HG03060 (cell line): Measurements from ENCODE around the gene EEF1AKMT1.
"Not testable (repeated sequence)": the region's sequence is repeated elsewhere in the genome, so short reads cannot be mapped to it uniquely, and the experiment has no call there.

Source experiments
- ATAC-seq: cut with Tn5 transposase; IDR thresholded peaks from one replicate; pipeline ENCODE4 v1.9.1; 2021; ENCODE audit warnings: low read depth, moderate number of reproducible peaks; ENCODE audit not compliant: unreplicated experiment

Gene EEF1AKMT1

DNA sequence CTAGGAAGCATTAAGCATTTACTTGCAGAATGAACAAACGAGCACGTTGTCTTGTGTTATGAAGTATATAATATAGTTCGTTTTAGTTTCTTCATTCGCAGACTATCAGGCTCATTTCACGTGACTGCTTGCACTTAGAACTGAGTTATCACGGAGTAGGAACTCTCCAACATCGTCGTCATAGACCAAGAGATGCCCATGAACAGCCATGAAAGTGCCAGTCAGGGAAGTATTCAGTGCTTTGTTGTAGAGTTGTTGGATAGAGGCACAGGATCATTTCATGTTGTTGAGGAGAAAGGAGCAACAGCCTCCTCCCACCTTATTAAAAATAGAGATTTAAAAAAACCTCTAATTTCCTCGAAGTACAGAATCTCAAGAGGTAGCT lies 71.2 kb downstream of the EEF1AKMT1 start:
- no peak for ATAC-seq

DNA sequence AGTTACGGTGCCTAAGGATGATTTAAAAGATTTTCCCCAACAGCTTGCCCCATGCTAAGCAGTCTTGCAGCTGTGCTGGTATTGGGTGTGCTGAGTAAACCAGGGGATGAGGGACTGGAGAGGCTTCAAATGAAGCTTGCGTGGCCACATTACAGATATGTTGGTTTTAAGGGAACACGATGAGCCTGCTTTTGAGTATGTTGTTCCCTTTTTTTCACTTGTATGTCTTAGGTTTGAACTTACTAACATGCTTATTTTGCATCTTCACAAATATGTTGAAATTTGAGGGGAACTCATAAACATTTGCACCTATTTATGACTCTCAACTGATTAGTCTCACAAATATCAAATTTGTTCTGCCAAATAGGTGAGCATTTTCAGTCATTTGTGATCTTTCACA lies 72.3 kb downstream of the EEF1AKMT1 start:
- no peak for ATAC-seq

- no peak for ATAC-seq
These were observed 73.5 kb downstream of the EEF1AKMT1 start for GRCh38 chr13:20700288-20700687.

DNA sequence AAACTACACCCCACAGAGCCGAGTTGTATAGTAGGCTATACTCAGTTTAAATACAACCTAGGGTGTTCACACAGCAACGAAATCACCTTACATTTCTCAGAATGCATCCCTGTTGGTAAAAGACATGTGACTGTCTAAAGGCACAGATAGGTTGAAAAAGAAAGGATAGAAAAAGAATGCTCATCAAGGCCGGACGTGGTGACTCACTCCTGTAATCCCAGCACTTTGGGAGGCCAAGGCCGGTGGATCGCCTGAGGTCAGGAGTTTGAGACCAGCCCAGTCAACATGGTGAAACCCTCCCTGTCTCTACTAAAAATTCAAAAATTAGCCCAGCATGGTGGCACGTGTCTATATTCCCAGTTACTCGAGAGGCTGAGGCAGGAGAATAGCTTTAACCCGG lies 74.0 kb downstream of the EEF1AKMT1 start:
- ATAC-seq = no peak

DNA sequence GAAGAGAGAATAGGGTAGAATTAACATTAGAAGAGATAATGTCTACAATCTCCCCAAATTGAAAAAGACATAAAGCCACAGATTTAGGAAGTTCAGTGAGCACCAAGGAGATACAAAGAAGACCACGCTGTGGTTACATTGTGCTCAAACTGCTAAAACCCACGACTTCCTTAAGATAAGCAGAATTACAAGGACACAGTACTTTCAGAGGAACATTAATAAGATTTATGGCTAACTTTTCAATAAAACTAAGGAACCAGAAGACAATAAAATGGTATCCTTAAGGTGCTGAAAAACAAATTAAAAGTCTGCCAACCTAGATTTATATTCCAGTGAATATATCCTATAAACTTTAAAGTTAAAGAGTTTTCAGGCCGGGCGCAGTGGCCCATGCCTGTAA lies 77.7 kb downstream of the EEF1AKMT1 start:
- ATAC-seq = no peak

DNA sequence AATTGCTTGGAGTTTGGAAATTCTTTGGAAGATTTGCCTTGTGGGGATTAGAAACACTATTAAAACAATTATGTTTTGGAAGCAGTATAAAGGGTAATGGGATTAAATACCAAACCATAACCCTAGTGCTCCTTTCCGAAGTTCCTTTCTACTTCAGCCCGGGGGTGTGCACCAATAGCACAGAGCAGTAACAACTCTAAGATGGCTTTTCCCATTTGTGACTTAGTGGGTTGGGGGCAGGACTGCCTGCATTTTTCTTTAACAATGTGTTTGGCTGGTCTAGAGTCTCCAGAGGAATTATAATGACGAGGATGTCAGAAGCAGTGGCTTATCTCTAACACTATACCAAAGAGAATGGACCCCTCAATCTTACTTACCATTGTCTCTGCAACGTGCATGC lies 82.1 kb downstream of the EEF1AKMT1 start:
- no peak for ATAC-seq

DNA sequence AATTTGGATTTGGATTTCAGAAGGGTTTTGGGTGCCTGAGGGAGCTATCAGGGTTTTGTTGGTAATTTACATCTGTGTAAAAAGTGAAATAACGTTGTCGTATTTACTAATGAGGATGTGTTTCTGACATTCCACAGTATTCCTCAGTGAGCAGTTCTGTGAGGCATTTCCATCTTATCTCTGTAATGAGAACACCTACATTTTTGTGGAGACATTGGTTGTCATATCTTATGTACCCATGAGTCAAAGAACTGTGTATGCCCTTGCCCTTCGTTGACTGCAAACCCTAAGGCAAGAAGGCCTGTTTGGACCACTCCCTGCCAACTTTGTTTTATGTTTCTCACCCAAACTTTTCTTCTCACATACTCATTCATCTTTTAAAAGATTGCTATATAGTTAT lies 84.5 kb downstream of the EEF1AKMT1 start:
- ATAC-seq = no peak

DNA sequence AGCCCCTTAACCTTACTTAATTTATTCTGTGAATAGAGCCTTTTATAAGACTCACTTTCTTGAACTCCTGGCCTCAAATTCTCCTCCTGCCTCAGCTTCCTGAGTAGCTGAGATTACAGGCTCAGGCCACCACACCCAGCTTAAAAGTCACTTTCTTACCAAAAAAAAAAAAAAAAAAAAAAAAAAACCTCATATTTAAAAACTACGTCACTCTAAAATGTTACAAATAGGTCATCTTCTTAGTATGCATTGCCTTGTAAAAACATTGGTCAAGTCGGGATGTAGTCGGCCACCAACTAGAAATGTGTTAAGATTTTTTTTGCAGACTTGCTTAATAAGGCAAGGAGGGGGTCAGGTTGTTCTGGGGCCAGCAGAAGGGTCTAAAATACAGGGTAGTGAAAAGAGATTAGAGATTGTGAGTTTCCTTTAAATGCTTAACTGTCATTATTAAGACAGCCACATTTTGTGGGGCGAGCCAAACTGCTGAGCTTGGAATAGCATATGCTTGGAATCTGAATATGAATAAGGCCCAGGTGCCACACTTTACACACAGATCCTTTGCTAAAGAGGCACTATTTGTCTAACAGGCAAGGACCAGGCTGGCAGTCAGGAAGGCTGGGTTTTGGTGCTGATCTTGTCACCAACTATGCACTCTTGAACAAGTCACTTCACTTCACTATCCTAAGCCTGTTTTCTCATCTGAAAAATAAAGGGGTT lies 86.7 kb downstream of the EEF1AKMT1 start:
- ATAC-seq = no peak

DNA sequence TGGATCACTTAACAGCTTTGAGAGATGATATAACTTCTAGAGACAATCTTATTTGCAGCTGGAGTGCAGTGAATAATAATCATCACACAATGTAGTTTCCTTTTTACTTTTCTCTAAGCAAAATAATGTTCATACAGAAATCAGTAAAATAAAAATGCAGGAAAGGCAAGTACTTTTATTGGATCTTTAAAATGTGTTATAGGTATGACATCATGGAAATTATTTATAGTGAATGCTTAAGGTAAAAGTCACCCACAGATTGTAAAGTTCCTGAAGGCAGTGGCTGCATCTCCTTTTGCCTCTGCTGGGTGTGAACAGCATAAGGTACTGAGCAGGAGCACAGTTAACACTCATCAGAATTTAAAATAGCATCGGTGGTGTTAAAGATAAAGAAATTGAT lies 87.6 kb downstream of the EEF1AKMT1 start:
- ATAC-seq = no peak

DNA sequence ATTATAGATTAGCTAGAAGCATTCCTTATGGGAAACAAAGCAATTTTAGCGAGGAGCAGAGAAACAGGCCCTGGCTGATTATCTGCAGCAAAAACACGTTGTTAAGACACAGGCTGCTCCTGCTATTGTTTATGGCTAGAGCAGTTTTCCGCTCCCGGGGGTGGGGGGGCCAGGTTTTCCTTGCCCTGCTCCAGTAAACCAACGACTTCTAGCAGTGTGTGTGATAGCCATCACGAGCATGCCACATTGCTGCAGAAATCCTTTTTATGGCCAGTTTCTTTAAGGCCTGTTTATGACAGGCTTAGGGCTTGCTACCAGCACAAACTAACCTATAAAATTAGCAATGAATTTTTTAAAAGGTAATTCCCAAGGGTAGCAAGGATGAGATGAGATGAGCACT lies 88.7 kb downstream of the EEF1AKMT1 start:
- no peak for ATAC-seq

GRCh38 chr13:20684546-20684945 lies 89.2 kb downstream of the EEF1AKMT1 start:
- no peak for ATAC-seq

GRCh38 chr13:20684041-20684440 lies 89.7 kb downstream of the EEF1AKMT1 start:
- no peak for ATAC-seq

DNA sequence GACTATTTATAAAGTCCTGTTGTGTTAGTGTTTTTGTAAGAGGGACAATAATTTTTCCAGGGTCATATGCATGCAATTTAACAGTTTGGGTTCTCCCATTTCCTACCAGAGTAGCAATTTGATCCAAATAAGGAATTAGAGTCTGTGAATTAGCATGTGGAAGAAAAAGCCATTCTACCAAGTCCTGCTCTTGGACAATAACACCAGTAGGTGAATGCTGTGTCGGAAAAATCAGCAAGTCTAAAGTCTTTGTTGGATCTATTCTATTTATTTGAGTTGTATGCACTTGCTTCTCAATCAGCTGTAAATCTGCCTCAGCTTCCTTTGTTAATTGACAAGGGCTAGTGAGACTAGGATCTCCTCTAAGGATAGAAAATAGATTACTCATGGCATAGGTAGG lies 91.7 kb downstream of the EEF1AKMT1 start:
- ATAC-seq = no peak

DNA sequence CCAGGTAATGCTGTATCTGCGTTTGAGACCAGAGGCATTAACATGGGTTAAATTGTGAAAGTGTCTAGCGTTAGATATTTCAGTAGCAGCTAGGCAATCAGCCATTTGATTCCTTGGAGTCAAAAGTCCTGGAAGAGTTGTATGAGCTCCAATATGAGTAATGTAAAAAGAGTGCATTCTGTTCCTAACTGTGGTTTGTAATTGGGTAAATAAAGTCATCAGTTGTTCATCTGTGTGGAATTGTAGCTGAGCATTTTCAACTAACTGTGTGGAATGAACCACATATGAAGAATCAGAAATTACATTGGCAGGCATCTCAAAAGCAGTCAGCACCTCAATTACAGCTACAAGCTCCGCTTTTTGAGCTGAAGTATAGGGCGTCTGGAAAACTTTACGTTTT lies 92.3 kb downstream of the EEF1AKMT1 start:
- not testable (repeated sequence) for ATAC-seq

- no peak for ATAC-seq
These were observed 93.2 kb downstream of the EEF1AKMT1 start for GRCh38 chr13:20680416-20681080.

DNA sequence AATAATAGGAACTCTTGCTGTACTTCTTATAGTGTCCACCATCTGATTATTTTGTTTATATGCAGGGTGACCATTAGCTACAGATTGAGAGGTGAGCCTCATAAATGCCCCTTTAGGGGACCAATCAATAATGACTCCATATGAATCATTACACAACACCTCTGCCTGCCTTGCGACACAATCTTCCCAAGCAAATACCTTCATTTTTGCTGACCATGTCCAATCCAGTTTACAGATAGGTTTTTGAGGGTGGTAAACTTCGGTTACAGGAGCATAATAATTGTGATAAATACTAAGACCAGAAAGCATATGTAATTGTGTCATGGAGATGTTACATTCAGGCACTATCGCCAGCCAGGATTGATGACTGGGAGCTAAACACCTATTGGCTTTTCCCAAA lies 93.9 kb downstream of the EEF1AKMT1 start:
- no peak for ATAC-seq
